Measurements from ENCODE around the gene AUTS2. TPM values are rescaled to one million over a fixed set of nuclear protein-coding genes. Genes with fewer than 3 reads are reported as not detected.

The AUTS2 gene
- total RNA-seq, 1 experiment from 2014 or later, result 50.0 TPM

DNA sequence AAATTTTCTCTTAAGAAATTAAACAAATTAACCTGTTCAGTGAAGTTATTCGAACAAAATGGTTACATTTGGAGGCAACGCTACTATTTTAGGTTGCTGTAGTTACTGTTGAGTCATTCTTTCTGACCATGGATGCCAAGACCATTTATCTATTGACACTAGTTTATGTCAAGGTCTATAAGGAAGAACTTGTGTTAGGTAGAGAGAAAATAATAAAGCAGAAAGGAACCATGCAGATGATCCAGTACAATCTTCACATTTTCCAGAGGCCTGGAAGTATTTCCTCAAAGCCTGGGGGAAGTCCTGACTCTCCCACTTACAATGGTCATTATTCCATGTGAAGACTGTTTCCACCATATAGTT is 925.7 kb downstream of the AUTS2 start (continued):
- TF ChIP-seq NR3C1 (CRISPR knock-in tag; conservative IDR thresholded peaks at IDR 0.05; ENCODE audit: low read depth) (no peak), ZNF219 (CRISPR knock-in tag; IDR thresholded peaks at IDR 0.05; ENCODE audit: borderline replicate concordance) (no peak), CDX4 (CRISPR knock-in tag; IDR thresholded peaks at IDR 0.05; ENCODE audit: borderline replicate concordance) (no peak), MAX (CRISPR knock-in tag; IDR thresholded peaks at IDR 0.05) (no peak), ZNF138 (CRISPR knock-in tag; conservative IDR thresholded peaks at IDR 0.05) (no peak), FOXP4 (CRISPR knock-in tag; IDR thresholded peaks at IDR 0.05) (no peak)

GRCh38 chr7:70525991-70526390 is 927.7 kb downstream of the AUTS2 start:
- CTCF ChIA-PET, result no interaction called here
- peaks cover 1% of the 10 kb centered on the region for H3K4me1 Mint-ChIP-seq
- ATAC-seq, result no peak
- POLR2A ChIA-PET, result no interaction called here
- DNase-seq (ENCODE audit: low spot score), result no peak
- H3K9me3 Mint-ChIP-seq, result no peaks in the 10 kb centered on the region
- H3K27ac Mint-ChIP-seq, result no peak overlapping the region
- H3K27me3 Mint-ChIP-seq (ENCODE audit: low read depth), result peaks cover 3% of the 10 kb centered on the region
- H3K4me3 Mint-ChIP-seq, result no peak overlapping the region
- TF ChIP-seq NFYB (CRISPR knock-in tag; conservative IDR thresholded peaks at IDR 0.05; ENCODE audit: low read depth), result no peak
- TF ChIP-seq JAZF1 (CRISPR knock-in tag; IDR thresholded peaks at IDR 0.05), result no peak
- TF ChIP-seq ZMAT4 (CRISPR knock-in tag; IDR thresholded peaks at IDR 0.05), result no peak
- TF ChIP-seq CBFB (CRISPR knock-in tag; IDR thresholded peaks at IDR 0.05; ENCODE audit: low read depth), result no peak
- TF ChIP-seq NFATC4 (CRISPR knock-in tag; IDR thresholded peaks at IDR 0.05), result no peak
- TF ChIP-seq RELA (CRISPR knock-in tag; IDR thresholded peaks at IDR 0.05; ENCODE audit: borderline replicate concordance), result no peak
- TF ChIP-seq ATF3 (CRISPR knock-in tag; conservative IDR thresholded peaks at IDR 0.05), result no peak
- TF ChIP-seq, protein P1, sequence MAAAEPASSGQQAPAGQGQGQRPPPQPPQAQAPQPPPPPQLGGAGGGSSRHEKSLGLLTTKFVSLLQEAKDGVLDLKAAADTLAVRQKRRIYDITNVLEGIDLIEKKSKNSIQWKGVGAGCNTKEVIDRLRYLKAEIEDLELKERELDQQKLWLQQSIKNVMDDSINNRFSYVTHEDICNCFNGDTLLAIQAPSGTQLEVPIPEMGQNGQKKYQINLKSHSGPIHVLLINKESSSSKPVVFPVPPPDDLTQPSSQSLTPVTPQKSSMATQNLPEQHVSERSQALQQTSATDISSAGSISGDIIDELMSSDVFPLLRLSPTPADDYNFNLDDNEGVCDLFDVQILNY (CRISPR knock-in tag; IDR thresholded peaks at IDR 0.05), result no peak
- TF ChIP-seq JUN (CRISPR knock-in tag; IDR thresholded peaks at IDR 0.05), result no peak
- TF ChIP-seq IRF2 (CRISPR knock-in tag; IDR thresholded peaks at IDR 0.05; ENCODE audit: borderline replicate concordance, low read depth), result no peak
- TF ChIP-seq FOXP1 (CRISPR knock-in tag; IDR thresholded peaks at IDR 0.05; ENCODE audit: borderline replicate concordance), result no peak
- no peak for TF ChIP-seq MYBL2 (CRISPR knock-in tag; IDR thresholded peaks at IDR 0.05)
- no peak for TF ChIP-seq SMAD4 (CRISPR knock-in tag; IDR thresholded peaks at IDR 0.05)
- no peaks in the 10 kb centered on the region for H3K36me3 Mint-ChIP-seq

DNA sequence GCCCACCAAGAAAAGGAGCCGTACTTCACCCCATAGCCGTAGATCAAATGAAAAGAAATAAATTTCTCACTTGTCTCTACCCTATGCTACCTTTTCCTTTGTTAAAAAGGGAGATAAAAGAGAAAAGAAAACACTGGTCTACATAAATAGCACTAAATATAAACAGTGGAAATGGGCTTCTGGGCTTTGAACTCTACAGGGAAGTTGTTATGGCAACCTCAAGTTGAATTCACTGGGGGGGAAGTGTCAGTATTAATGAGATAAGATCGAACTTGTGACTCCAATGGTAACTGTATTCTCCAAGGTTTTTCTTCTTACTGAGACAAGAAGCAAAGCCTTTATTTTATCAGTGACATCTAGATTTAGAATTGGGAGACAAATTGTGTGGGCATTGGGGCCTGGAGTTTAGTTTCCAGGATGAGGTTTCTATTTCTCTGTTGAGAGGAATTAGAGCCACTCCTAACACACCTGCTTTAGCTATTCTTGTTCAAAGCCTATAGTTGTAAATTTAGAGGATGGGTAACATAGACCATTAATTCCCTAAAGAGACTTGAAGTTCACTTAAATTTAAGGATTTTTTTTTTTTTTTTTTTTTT is 929.3 kb downstream of the AUTS2 start:
- Mint-ChIP-seq H3K9me3 (no peaks in the 10 kb centered on the region), H3K4me3 (no peak overlapping the region), H3K27me3 (ENCODE audit: low read depth) (peaks cover 3% of the 10 kb centered on the region), H3K27ac (no peak overlapping the region), H3K4me1 (no peaks in the 10 kb centered on the region), H3K36me3 (no peaks in the 10 kb centered on the region)
- DNase-seq (ENCODE audit: low spot score), result no peak
- no peak for ATAC-seq
- ChIA-PET POLR2A (no interaction called here), CTCF (no interaction called here)
- TF ChIP-seq ZNF671 (CRISPR knock-in tag; IDR thresholded peaks at IDR 0.05) (no peak), PRDM15 (CRISPR knock-in tag; IDR thresholded peaks at IDR 0.05) (no peak)
- TF ChIP-seq, protein P2, sequence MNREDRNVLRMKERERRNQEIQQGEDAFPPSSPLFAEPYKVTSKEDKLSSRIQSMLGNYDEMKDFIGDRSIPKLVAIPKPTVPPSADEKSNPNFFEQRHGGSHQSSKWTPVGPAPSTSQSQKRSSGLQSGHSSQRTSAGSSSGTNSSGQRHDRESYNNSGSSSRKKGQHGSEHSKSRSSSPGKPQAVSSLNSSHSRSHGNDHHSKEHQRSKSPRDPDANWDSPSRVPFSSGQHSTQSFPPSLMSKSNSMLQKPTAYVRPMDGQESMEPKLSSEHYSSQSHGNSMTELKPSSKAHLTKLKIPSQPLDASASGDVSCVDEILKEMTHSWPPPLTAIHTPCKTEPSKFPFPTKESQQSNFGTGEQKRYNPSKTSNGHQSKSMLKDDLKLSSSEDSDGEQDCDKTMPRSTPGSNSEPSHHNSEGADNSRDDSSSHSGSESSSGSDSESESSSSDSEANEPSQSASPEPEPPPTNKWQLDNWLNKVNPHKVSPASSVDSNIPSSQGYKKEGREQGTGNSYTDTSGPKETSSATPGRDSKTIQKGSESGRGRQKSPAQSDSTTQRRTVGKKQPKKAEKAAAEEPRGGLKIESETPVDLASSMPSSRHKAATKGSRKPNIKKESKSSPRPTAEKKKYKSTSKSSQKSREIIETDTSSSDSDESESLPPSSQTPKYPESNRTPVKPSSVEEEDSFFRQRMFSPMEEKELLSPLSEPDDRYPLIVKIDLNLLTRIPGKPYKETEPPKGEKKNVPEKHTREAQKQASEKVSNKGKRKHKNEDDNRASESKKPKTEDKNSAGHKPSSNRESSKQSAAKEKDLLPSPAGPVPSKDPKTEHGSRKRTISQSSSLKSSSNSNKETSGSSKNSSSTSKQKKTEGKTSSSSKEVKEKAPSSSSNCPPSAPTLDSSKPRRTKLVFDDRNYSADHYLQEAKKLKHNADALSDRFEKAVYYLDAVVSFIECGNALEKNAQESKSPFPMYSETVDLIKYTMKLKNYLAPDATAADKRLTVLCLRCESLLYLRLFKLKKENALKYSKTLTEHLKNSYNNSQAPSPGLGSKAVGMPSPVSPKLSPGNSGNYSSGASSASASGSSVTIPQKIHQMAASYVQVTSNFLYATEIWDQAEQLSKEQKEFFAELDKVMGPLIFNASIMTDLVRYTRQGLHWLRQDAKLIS (CRISPR knock-in tag; IDR thresholded peaks at IDR 0.05; ENCODE audit: borderline replicate concordance), result no peak
